ENCODE data around the gene CDK2. TPM values are rescaled to one million over a fixed set of nuclear protein-coding genes. Genes with fewer than 3 reads are reported as not detected.
"Not testable (repeated sequence)": the region's sequence is repeated elsewhere in the genome, so short reads cannot be mapped to it uniquely, and the experiment has no call there.

The CDK2 gene
- total and polyA plus RNA-seq, 4 donors: 5.1 to 22.6 (median 8.0) TPM

GRCh38 chr12:55996715-55997534 lies 30.3 kb downstream of the CDK2 start, which contains the start of gene SUOX (continued):
- TF ChIP-seq, protein P1, sequence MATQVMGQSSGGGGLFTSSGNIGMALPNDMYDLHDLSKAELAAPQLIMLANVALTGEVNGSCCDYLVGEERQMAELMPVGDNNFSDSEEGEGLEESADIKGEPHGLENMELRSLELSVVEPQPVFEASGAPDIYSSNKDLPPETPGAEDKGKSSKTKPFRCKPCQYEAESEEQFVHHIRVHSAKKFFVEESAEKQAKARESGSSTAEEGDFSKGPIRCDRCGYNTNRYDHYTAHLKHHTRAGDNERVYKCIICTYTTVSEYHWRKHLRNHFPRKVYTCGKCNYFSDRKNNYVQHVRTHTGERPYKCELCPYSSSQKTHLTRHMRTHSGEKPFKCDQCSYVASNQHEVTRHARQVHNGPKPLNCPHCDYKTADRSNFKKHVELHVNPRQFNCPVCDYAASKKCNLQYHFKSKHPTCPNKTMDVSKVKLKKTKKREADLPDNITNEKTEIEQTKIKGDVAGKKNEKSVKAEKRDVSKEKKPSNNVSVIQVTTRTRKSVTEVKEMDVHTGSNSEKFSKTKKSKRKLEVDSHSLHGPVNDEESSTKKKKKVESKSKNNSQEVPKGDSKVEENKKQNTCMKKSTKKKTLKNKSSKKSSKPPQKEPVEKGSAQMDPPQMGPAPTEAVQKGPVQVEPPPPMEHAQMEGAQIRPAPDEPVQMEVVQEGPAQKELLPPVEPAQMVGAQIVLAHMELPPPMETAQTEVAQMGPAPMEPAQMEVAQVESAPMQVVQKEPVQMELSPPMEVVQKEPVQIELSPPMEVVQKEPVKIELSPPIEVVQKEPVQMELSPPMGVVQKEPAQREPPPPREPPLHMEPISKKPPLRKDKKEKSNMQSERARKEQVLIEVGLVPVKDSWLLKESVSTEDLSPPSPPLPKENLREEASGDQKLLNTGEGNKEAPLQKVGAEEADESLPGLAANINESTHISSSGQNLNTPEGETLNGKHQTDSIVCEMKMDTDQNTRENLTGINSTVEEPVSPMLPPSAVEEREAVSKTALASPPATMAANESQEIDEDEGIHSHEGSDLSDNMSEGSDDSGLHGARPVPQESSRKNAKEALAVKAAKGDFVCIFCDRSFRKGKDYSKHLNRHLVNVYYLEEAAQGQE (IDR thresholded peaks at IDR 0.05): peak; percentile 87
- TF ChIP-seq TAF1 (conservative IDR thresholded peaks at IDR 0.05) (peak; percentile 70), JUND (IDR thresholded peaks at IDR 0.05) (peak in 1 of 2 donors; percentile 25), YY1 (IDR thresholded peaks at IDR 0.05) (peak; percentile 84), HNF4A (conservative IDR thresholded peaks at IDR 0.05) (peak; percentile 81 to 85), GABPA (IDR thresholded peaks at IDR 0.05 in 1 of 2, conservative IDR thresholded peaks at IDR 0.05 in 1 of 2) (peak in 1 of 2 donors; percentile 75)
- TF ChIP-seq, protein P2, sequence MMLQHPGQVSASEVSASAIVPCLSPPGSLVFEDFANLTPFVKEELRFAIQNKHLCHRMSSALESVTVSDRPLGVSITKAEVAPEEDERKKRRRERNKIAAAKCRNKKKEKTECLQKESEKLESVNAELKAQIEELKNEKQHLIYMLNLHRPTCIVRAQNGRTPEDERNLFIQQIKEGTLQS (IDR thresholded peaks at IDR 0.05): peak; percentile 16

DNA sequence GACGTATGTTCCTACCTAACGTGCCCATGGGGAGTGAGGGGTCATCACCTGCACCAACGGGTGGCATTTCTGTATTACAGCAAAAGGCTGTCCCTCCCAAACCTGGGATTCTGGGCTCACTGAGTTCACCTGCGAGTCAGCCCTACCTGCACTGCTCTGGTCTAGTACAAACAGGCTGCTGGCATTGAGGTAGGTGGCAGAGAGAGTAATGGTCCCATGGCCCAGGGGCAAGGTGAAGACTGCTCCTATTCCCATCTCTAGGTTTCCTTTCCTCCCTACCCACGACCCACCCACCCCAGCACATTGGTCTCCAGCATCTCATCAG lies 30.9 kb downstream of the CDK2 start:
- DNase-seq (ENCODE audit: low spot score): no peak
- Histone ChIP-seq H3K9me3 (ENCODE audit: control insufficient read depth in 4 of 4, low read length in 3 of 4) (no peaks in the 10 kb centered on the region), H3K27ac (ENCODE audit: low read depth in 1 of 2, low read length in 2 of 2) (peak overlapping the region; percentile 77 to 89), H3K27me3 (ENCODE audit: control insufficient read depth in 4 of 4, insufficient read depth in 4 of 4, low read length in 3 of 4) (no peaks in the 10 kb centered on the region), H3K36me3 (ENCODE audit: control insufficient read depth in 4 of 4, insufficient read depth in 3 of 4, low read depth in 1 of 4, low read length in 3 of 4) (peaks cover 8 to 17% (median 15%) of the 10 kb centered on the region in 4 donors), H3K9ac (ENCODE audit: low read depth in 1 of 2, low read length in 2 of 2) (peak overlapping the region; percentile 34 to 78), H3K4me1 (ENCODE audit: control insufficient read depth in 4 of 4, insufficient read depth in 4 of 4, low read length in 3 of 4) (peaks cover 7 to 44% (median 36%) of the 10 kb centered on the region in 4 donors), H3K4me3 (ENCODE audit: low read depth in 1 of 3, low read length in 3 of 3) (peak overlapping the region; percentile 58 to 92 (median 87))
- TF ChIP-seq, protein P3, sequence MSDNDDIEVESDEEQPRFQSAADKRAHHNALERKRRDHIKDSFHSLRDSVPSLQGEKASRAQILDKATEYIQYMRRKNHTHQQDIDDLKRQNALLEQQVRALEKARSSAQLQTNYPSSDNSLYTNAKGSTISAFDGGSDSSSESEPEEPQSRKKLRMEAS (IDR thresholded peaks at IDR 0.05): no peak
- WGBS: 4% methylated on average over 5 of the region's 5 CpGs

DNA sequence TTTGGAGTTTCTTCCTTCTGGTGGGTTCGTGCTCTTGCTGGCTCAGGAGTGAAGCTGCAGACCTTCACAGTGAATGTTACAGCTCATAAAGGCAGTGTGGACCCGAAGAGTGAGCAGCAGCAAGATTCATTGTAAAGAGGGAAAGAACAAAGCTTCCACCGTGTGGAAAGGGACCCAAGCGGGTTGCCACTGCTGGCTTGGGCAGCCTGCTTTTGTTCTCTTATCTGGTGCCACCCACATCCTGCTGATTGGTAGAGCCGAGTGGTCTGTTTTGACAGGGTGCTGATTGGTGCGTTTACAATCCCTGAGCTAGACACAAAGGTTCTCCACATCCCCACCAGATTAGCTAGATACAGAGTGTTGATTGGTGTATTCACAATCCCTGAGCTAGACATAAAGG lies 32.9 kb downstream of the CDK2 start:
- 67% methylated on average over 5 of the region's 6 CpGs for WGBS
- H3K4me1 ChIP-seq (ENCODE audit: control insufficient read depth in 4 of 4, insufficient read depth in 4 of 4, low read length in 3 of 4): peaks cover 7 to 44% (median 36%) of the 10 kb centered on the region in 4 donors

DNA sequence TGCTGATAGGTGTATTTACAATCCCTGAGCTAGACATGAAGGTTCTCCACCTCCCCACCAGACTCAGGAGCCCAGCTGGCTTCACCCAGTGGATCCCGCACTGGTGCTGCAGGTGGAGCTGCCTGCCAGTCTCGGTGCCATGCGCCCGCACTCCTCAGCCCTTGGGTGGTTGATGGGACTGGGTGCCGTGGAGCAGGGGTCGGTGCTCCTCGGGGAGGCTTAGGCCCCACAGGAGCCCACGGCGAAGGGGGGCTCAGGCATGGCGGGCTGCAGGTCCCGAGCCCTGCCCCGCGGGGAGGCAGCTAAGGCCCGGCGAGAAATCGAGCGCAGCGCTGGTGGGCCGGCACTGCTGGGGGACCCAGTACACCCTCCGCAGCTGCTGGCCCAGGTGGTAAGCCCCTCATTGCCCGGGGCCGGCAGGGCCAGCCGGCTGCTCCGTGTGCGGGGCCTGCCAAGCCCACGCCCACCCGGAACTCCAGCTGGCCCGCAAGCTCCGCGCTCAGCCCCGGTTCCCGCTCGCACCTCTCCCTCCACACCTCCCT lies 33.4 kb downstream of the CDK2 start:
- not testable (repeated sequence) for H3K9ac ChIP-seq (ENCODE audit: low read depth in 1 of 2, low read length in 2 of 2)

More for the DNA sequence above, 32.9 kb downstream of the CDK2 start:
- not testable (repeated sequence) for H3K27me3 ChIP-seq (ENCODE audit: control insufficient read depth in 4 of 4, insufficient read depth in 4 of 4, low read length in 3 of 4); H3K27ac ChIP-seq (ENCODE audit: low read depth in 1 of 2, low read length in 2 of 2); DNase-seq (ENCODE audit: low spot score); H3K9me3 ChIP-seq (ENCODE audit: control insufficient read depth in 4 of 4, low read length in 3 of 4); H3K9ac ChIP-seq (ENCODE audit: low read depth in 1 of 2, low read length in 2 of 2); H3K4me3 ChIP-seq (ENCODE audit: low read depth in 1 of 3, low read length in 3 of 3)
- H3K36me3 ChIP-seq (ENCODE audit: control insufficient read depth in 4 of 4, insufficient read depth in 3 of 4, low read depth in 1 of 4, low read length in 3 of 4): peaks cover 0 to 12% (median 10%) of the 10 kb centered on the region in 4 donors

More for the DNA sequence above, 33.4 kb downstream of the CDK2 start:
- not testable (repeated sequence) for H3K4me3 ChIP-seq (ENCODE audit: low read depth in 1 of 3, low read length in 3 of 3); H3K27ac ChIP-seq (ENCODE audit: low read depth in 1 of 2, low read length in 2 of 2); DNase-seq (ENCODE audit: low spot score); H3K9me3 ChIP-seq (ENCODE audit: control insufficient read depth in 4 of 4, low read length in 3 of 4); H3K27me3 ChIP-seq (ENCODE audit: control insufficient read depth in 4 of 4, insufficient read depth in 4 of 4, low read length in 3 of 4)
- peaks cover 0 to 14% (median 11%) of the 10 kb centered on the region in 4 donors for H3K36me3 ChIP-seq (ENCODE audit: control insufficient read depth in 4 of 4, insufficient read depth in 3 of 4, low read depth in 1 of 4, low read length in 3 of 4)
- peaks cover 7 to 43% (median 35%) of the 10 kb centered on the region in 4 donors for H3K4me1 ChIP-seq (ENCODE audit: control insufficient read depth in 4 of 4, insufficient read depth in 4 of 4, low read length in 3 of 4)
- WGBS: 93% methylated on average over 33 of the region's 33 CpGs
